ENCODE results near the gene THAP10. TPM values are rescaled to one million over a fixed set of nuclear protein-coding genes. Genes with fewer than 3 reads are reported as not detected.

The THAP10 gene
- total RNA-seq, 1 experiment from 2014 or later, result 2.5 TPM

DNA sequence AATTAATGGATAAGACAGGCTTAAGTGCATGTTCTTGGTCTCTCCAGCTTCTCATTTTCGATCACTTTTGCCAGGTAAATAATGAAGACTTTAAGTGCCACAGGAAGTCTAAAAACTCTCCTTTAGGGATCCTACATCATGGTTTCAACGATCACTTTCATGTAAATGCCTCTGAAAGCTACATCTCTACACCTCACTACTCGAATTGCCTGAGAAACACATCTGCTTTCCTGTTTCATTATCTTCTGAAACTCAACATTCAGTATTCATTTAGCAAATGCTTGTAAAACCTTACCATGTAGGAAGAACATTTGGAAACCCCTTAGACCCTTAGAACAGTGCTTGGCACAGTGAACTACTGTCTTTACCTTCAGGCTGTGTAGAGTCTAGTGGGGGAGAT lies 16.2 kb downstream of the THAP10 start:
- Histone ChIP-seq H3K27me3 (ENCODE audit: insufficient read depth, low read length) (no peaks in the 10 kb centered on the region), H4K91ac (ENCODE audit: insufficient read length, low read depth, low read length) (no peak overlapping the region), H3K79me2 (ENCODE audit: insufficient read depth, low read length) (no peaks in the 10 kb centered on the region), H3K79me1 (ENCODE audit: insufficient read depth, low read depth, low read length, poor library complexity, severe bottlenecking) (no peaks in the 10 kb centered on the region), H2BK5ac (ENCODE audit: insufficient read length, low read length) (no peak overlapping the region), H2AFZ (ENCODE audit: low read length) (no peak overlapping the region), H2BK15ac (ENCODE audit: low read depth, low read length) (no peak overlapping the region), H2BK20ac (ENCODE audit: low read depth, low read length, poor library complexity, severe bottlenecking) (no peak overlapping the region), H3K9ac (ENCODE audit: extremely low read depth, insufficient read length, low read length) (no peak overlapping the region), H3K23ac (ENCODE audit: insufficient read length, low read depth, low read length) (no peak overlapping the region), H2BK120ac (ENCODE audit: low read depth, low read length, poor library complexity, severe bottlenecking) (no peak overlapping the region), H4K5ac (ENCODE audit: insufficient read length, low read depth, low read length) (no peak overlapping the region), H3K18ac (ENCODE audit: insufficient read length, low read depth, low read length) (no peak overlapping the region), H4K8ac (replicated peaks; ENCODE audit: insufficient read length, low read depth, low read length) (no peak overlapping the region), H3K9me3 (ENCODE audit: control insufficient read depth, low read depth, low read length) (no peaks in the 10 kb centered on the region), H3T11ph (ENCODE audit: low read length) (no peak overlapping the region), H3K4ac (ENCODE audit: low read depth, low read length) (no peak overlapping the region), H3K23me2 (ENCODE audit: insufficient read length, low read depth, low read length, poor library complexity, severe bottlenecking) (no peaks in the 10 kb centered on the region), H3K4me2 (ENCODE audit: insufficient read depth, insufficient read length, low read length) (no peak overlapping the region), H3K14ac (ENCODE audit: insufficient read depth, low read length) (no peak overlapping the region), H2BK12ac (ENCODE audit: insufficient read length, low read depth, low read length) (no peak overlapping the region), H4K20me1 (ENCODE audit: control insufficient read depth, insufficient read depth, insufficient read length) (no peaks in the 10 kb centered on the region), H3K56ac (ENCODE audit: insufficient read length, low read depth, low read length) (no peak overlapping the region), H3K4me1 (ENCODE audit: insufficient read depth, low read length) (no peaks in the 10 kb centered on the region), H2AK5ac (ENCODE audit: insufficient read length, low read length) (no peak overlapping the region), H3K27ac (ENCODE audit: insufficient read length, low read depth, low read length) (no peak overlapping the region)
- no peak overlapping the region for H3K4me3 Mint-ChIP-seq
- peaks cover 2 to 16% (median 12%) of the 10 kb centered on the region in 3 experiments; a peak in 5 of 7 replicates for H3K36me3 Mint-ChIP-seq (ENCODE audit: insufficient read depth in 1 of 3, low read depth in 3 of 3)
- H3K27ac Mint-ChIP-seq, result no peak overlapping the region
- DNase-seq, result no peak
- H3K27me3 Mint-ChIP-seq (ENCODE audit: low read depth), result no peaks in the 10 kb centered on the region; the same call in 1 of the 2 replicates
- WGBS (ENCODE audit: extremely low coverage, insufficient read length, low lambda C conversion rate), result no CpG with 5 or more reads among the region's 3 CpGs
- no peaks in the 10 kb centered on the region for H3K4me1 Mint-ChIP-seq
- TF ChIP-seq, protein P1, sequence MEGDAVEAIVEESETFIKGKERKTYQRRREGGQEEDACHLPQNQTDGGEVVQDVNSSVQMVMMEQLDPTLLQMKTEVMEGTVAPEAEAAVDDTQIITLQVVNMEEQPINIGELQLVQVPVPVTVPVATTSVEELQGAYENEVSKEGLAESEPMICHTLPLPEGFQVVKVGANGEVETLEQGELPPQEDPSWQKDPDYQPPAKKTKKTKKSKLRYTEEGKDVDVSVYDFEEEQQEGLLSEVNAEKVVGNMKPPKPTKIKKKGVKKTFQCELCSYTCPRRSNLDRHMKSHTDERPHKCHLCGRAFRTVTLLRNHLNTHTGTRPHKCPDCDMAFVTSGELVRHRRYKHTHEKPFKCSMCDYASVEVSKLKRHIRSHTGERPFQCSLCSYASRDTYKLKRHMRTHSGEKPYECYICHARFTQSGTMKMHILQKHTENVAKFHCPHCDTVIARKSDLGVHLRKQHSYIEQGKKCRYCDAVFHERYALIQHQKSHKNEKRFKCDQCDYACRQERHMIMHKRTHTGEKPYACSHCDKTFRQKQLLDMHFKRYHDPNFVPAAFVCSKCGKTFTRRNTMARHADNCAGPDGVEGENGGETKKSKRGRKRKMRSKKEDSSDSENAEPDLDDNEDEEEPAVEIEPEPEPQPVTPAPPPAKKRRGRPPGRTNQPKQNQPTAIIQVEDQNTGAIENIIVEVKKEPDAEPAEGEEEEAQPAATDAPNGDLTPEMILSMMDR (conservative IDR thresholded peaks at IDR 0.05), result no peak
- peaks cover 15 to 20% of the 10 kb centered on the region in 2 experiments for H3K9me3 Mint-ChIP-seq

Measured in H9 (cell line).